22Rv1 (cell line): ENCODE data around the gene STAT4.

Experiments
- CTCF ChIP-seq: fragments of 450-650 bp; IDR thresholded peaks from 2 replicates; pipeline ENCODE4 v1.5.1; 2017; ENCODE audit warnings: mild to moderate bottlenecking
- ZFX ChIP-seq: fragments of 450-650 bp; IDR thresholded peaks from 2 replicates; pipeline ENCODE4 v1.6.1; 2017; ENCODE audit warnings: antibody characterized with exemption, borderline replicate concordance

- peak; percentile 73 for TF ChIP-seq CTCF
- TF ChIP-seq ZFX = no peak
Observed at GRCh38 chr2:190996338-190996946, 154.4 kb downstream of the STAT4 start.
